GM18858 (cell line): ENCODE data around the gene HECTD2.
"Not testable (repeated sequence)": the region's sequence is repeated elsewhere in the genome, so short reads cannot be mapped to it uniquely, and the experiment has no call there.

Source experiments
- ATAC-seq: cut with Tn5 transposase; IDR thresholded peaks from one replicate; pipeline ENCODE4 v1.9.1; 2021; ENCODE audit not compliant: unreplicated experiment

The HECTD2 gene, protein sequence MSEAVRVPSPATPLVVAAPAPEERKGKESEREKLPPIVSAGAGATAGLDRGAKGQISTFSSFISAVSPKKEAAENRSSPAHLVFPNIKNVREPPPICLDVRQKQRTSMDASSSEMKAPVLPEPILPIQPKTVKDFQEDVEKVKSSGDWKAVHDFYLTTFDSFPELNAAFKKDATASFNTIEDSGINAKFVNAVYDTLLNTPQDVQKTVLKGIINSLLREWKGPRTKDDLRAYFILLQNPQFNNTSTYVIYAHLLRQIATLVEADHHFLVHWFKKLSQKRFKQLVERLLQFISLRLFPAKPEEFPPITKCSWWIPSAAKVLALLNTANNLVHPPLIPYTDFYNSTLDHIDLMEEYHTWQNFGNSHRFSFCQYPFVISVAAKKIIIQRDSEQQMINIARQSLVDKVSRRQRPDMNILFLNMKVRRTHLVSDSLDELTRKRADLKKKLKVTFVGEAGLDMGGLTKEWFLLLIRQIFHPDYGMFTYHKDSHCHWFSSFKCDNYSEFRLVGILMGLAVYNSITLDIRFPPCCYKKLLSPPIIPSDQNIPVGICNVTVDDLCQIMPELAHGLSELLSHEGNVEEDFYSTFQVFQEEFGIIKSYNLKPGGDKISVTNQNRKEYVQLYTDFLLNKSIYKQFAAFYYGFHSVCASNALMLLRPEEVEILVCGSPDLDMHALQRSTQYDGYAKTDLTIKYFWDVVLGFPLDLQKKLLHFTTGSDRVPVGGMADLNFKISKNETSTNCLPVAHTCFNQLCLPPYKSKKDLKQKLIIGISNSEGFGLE

DNA sequence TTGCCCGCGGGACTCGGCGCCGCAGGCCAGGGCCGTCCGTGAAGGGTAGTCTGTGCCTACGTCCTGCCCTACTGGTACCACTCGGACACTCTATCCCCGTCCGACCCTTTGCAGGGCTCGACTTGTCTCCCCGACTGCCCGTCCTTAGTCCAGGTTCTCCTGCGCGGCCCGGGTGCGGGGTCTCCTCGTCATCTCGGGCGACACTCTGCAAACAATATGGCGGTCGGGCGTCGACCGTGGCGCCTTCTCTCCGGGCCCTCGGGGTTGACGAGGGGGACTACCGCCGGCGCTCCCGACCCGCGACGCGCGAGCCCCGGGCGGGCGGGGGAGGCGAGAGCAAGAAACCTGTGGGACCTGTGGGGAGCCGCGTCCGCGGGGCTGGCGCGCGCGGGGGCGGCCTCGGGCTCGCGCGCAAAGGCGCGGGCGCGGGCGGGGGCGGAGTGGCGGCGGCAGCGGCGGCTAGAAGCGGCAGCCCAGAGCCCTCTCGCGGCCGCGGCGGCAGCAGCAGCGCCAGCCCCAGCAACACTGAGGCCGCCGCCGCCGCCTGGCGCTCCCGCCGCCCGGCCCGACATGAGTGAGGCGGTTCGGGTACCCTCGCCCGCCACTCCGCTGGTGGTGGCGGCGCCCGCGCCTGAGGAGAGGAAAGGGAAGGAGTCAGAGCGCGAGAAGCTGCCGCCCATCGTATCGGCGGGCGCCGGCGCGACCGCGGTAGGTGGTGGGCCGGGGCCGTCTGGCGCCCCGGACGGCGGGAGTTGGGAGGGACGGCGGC, at the start of gene HECTD2:
Gene HECTD2 (plus strand): TSS at position 476 of the 769 bp plus-strand sequence. CDS start 95 bp downstream, at position 571.
- peak; percentile 86 for ATAC-seq

- no peak for ATAC-seq
Observed at GRCh38 chr10:91360461-91360860, 49.7 kb upstream of the HECTD2 start.

DNA sequence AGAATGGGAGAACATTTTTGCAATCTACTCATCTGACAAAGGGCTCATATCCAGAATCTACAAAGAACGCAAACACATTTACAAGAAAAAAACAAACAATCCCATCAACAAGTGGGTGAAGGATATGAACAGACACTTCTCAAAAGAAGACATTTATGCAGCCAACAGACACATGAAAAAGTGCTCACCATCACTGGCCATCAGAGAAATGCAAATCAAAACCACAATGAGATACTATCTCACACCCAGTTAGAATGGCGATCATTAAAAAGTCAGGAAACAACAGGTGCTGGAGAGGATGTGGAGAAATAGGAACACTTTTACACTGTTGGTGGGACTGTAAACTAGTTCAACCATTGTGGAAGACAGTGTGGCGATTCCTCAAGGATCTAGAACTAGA, 44.6 kb upstream of the HECTD2 start:
- ATAC-seq = not testable (repeated sequence)

DNA sequence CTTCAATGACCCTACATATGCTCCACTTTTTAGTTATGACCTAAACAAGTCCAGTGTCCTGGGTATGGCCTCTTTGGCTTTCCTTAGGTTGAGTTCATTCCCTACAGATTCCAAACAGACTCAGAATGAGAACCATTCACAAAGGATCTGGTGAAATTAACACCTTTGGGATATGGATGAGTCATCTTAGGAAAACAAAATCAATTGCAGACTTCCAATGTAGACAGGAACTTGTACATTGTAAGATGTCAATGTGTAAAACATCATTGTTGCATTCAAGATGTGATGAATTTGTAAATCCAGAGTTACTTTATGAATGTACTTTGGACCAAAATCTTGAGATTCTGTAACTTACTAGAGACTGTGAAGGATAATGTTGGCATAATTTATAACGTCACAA, 43.4 kb upstream of the HECTD2 start:
- ATAC-seq = no peak

DNA sequence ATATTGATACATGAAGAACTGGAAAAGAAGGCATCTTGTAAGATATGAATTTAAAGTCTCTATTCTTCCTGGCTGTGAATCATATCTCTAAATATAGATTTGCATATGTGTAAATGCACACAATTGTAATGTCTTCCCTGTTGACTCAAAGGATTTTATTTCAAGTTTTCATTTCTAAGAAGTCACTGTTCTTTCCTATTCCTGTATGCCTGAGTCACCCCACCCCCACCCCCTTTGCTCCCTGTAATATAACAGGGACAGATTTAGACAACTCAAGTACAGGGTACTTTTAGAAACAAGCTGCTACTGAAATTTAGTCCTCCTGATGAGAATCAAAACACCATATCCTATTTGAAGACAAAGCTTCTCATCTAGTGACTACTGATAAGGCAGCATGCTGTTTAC, 43.0 kb upstream of the HECTD2 start:
- no peak for ATAC-seq

DNA sequence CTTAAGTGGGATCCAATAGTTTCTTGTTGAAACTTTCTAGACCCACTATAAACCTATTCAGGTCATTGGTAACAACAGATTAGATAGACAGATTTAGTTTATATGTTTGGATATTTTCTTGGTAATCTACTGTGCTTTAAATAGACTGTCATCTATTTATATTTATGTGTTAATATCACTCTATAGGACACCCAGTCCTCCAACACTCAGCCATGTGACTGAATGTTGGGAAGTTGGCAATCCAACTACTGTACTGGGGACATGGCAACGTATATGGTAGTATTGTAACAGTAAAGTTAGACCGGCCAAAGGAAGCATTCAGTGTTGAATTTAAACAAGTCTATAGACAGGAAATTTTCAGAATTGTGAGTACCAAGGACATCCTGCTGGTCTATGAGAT, 42.6 kb upstream of the HECTD2 start:
- ATAC-seq = no peak

DNA sequence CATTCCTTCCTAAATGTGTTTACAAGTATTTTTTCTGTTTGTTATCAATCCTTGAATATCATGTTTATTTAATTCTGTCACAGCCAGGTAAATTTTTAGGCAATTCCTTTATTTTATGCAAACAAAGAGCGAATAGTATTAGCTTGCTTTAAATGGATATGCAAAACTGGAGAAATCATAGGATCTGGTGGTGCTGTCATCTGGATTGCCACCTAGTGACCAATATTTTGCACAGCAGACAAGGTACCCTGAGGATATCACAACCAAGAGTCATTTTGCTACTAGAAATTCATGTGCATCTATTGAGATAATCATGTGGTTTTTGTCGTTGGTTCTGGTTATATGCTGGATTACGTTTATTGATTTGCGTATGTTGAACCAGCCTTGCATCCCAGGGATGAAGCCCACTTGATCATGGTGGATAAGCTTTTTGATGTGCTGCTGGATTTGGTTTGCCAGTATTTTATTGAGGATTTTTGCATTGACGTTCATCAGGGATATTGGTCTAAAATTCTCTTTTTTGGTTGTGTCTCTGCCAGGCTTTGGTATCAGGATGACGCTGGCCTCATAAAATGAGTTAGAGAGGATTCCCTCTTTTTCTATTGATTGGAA, 40.1 kb upstream of the HECTD2 start:
- not testable (repeated sequence) for ATAC-seq

GRCh38 chr10:91374052-91374451, 36.1 kb upstream of the HECTD2 start:
- no peak for ATAC-seq

- no peak for ATAC-seq
Observed at GRCh38 chr10:91378061-91378460, 32.1 kb upstream of the HECTD2 start.

- no peak for ATAC-seq
Observed at GRCh38 chr10:91380873-91381256, 29.3 kb upstream of the HECTD2 start.

GRCh38 chr10:91381257-91381891, 28.8 kb upstream of the HECTD2 start:
- ATAC-seq = no peak

- no peak for ATAC-seq
Observed at GRCh38 chr10:91385306-91386085, 24.6 kb upstream of the HECTD2 start.

DNA sequence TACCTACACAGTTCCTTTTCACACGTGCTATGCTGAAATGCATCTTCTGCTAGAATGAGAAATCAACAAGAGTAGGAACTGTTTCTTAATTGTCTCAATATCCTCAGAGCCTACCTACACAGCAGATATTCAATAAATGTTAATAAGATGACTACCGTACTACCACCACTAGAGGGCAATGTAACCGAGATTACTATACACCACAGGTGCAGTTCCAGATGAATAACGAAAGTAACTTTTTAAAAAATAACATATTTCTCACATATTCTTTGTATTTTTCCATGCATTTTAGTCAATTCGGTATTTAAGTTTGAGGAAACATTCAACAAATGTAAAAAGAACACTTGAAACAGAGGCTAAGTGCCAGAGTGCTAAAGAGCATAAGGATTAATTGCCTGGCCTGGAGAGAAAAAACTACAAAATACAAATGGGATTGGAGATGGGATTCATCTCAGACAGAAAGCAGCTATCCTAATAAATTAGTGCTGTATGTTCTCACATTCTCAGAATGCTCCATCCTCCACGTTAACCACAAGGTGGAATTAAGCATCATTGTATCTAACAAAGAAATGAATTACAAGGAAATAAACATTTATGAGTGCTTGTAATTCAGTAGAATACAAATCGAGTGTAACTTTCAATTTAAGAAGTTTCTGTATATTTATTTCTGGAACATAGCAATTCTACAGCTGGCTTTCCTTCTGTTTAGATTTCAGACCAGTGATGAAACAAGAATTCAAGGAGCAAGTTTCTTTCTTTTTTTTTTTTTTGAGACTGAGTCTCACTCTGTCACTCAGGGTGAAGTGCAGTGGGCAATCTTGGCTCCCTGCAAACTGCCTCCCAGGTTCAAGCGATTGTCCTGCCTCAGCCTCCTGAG, 20.3 kb upstream of the HECTD2 start:
- peak; percentile 94 for ATAC-seq

GRCh38 chr10:91390513-91390825, 19.7 kb upstream of the HECTD2 start:
- not testable (repeated sequence) for ATAC-seq

DNA sequence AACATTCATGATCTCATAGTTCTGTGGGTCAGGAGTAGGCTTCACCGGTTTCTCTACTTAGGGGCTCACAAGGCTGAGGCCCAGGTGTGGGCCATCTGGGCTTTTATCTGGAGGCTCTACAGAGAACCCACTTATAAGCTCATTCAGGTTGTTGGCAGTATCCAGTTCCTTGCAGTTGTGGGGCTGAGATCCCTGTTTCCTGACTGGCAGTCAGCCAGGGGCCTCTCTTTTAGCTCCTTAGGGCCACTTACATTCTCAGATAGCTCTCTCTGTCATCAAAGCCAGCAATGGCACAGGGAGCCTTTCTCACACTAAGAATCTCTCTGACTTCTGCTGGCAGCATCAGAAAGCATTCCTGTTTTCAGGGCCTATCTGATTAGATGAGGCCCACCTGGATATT, 18.2 kb upstream of the HECTD2 start:
- ATAC-seq = no peak

GRCh38 chr10:91406322-91406721, 3.8 kb upstream of the HECTD2 start:
- ATAC-seq = no peak

- ATAC-seq = peak; percentile 17
Observed at GRCh38 chr10:91409069-91409868, 875 bp upstream of the HECTD2 start.
